Psoas muscle (tissue), 8 donors: ENCODE results near the gene PRAMEF8. TPM values are rescaled to one million over a fixed set of nuclear protein-coding genes. Genes with fewer than 3 reads are reported as not detected.
"Not testable (repeated sequence)": the region's sequence is repeated elsewhere in the genome, so short reads cannot be mapped to it uniquely, and the experiment has no call there.

Experiments
- ATAC-seq, 4 donors: fragments of 200-7000 bp; cut with Tn5 transposase; one replicate each; pipeline ENCODE4 v1.9.1; 2020; ENCODE audit warnings: moderate library complexity in 3 of 4, mild to moderate bottlenecking in 2 of 4
- DNase-seq, 2 donors: peaks; one replicate each; pipeline ENCODE4 v3.0.0-alpha.2; 2020
- H3K27ac ChIP-seq: fragments of 200-600 bp; one replicate; pipeline ENCODE4 v1.8.0; 2022
- H3K27me3 ChIP-seq, 3 donors: fragments of 200-600 bp in 1 of 3; one replicate each; pipeline versions ENCODE4 v1.6.1 to v1.8.0; 2013 to 2022; ENCODE audit warnings: low read length in 2 of 3, mild to moderate bottlenecking in 2 of 3, moderate library complexity in 1 of 3; ENCODE audit not compliant: insufficient read depth in 3 of 3
- H3K36me3 ChIP-seq, 2 donors: fragments of 200-600 bp in 1 of 2; one replicate each; pipeline versions ENCODE4 v1.6.1 to v1.8.0; 2013 to 2022; ENCODE audit warnings: low read depth in 1 of 2, mild to moderate bottlenecking in 1 of 2, moderate library complexity in 1 of 2; ENCODE audit not compliant: insufficient read depth in 1 of 2
- H3K4me1 ChIP-seq: fragments of 200-600 bp; one replicate; pipeline ENCODE4 v1.8.0; 2022
- H3K4me3 ChIP-seq: fragments of 200-600 bp; one replicate; pipeline ENCODE4 v1.8.0; 2022; ENCODE audit warnings: mild to moderate bottlenecking
- H3K9me3 ChIP-seq: fragments of 200-600 bp; one replicate; pipeline ENCODE4 v1.8.0; 2022
- WGBS, 3 donors: extraction: QIAGEN DNeasy Blood & Tissue Kit; methylation state at CpG; one replicate each; pipeline versions ENCODE4 v1.1.6 to v1.1.7; 2013; 5-methylcytosine and 5-hydroxymethylcytosine counted together
- intact Hi-C, 2 donors: fragments of 100-400 bp; cut with DNase I; formaldehyde crosslinking; loops; one replicate each; pipeline versions ENCODE4 v1.11.0 to v1.14.2; 2022
- long read RNA-seq, 2 donors: library from polyadenylated mRNA; unstranded; transcript quantifications; one replicate each; pipeline ENCODE4 v2.0.0, GENCODE V29; 2021
- polyA plus RNA-seq, 3 donors: library from polyadenylated mRNA; stranded (reverse); fragments of 200-250 nt; gene quantifications; one replicate each; pipeline ENCODE4 v1.2.3, GENCODE V29; 2013
- total RNA-seq, 4 donors: library from RNA; stranded (reverse); fragmentation: NEBNext Ultra II Directional in 2 of 4; extraction: Animal tissue kit (Norgen Biotek cat#: 25700) in 2 of 4; gene quantifications; one replicate each; pipeline versions ENCODE4 v1.2.1 to v1.2.4, GENCODE V29; 2021 to 2023
- donor health status: healthy with polysubstance abuse.
- donor health status: DM: no; HTN: no; CAD: no; lungs with moderate emphysema.
- donor health status: Bipolar disorder and iron deficiency.
- donor health status: healthy.
- donor health status: DM: yes; HTN: yes; CAD: no.
- donor health status: DM: no; HTN: no; CAD: no.
- donor health status: DM: no; HTN: no; CAD: no.
- donor health status: DM: yes; HTN: yes; CAD: no.

PRAMEF8 gene
- total RNA-seq = not detected
- polyA plus RNA-seq = not detected
- long read RNA-seq, donor 1 = 0 reads
- long read RNA-seq, donor 2 = 0 reads

GRCh38 chr1:13285037-13285436 lies at the start of gene PRAMEF8:
Gene PRAMEF8 (minus strand): TSS chr1:13285137. CDS start chr1:13284091, 1,046 bp downstream.
- DNase-seq = not testable (repeated sequence)

DNA sequence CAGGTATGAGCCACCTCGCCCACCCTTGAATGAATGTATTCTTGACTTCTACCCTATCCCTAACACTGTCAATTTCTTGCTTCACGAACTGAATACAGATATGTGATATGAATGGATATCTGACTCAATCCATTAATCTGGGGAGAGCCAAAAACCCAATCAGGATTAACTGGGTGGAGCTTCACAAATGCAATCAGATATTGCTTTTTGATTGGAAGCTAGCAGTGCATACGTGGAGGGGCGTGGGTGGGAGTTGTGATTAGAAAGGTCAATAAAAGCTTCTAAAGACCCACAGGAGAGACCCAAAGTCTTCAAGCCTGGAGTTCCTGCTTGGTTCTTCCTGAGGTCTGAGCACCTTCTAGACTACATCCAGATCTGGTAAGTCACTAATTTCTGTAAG lies 30.3 kb upstream of the PRAMEF8 start, which contains the start of gene PRAMEF15:
TSS of gene PRAMEF15 (plus strand) at position 301 of the 400 bp plus-strand sequence. CDS start 2,827 bp downstream, outside the sequence.
- ATAC-seq, H3K9me3 ChIP-seq, intact Hi-C loops, H3K27ac ChIP-seq, H3K27me3 ChIP-seq, H3K36me3 ChIP-seq, DNase-seq, H3K4me3 ChIP-seq, H3K4me1 ChIP-seq: not testable (repeated sequence)
- 63 to 67% (median 64%) methylated on average over 3 of the region's 4 CpGs for WGBS, 3 donors

More at GRCh38 chr1:13285037-13285436, at the start of gene PRAMEF8:
- H3K4me1 ChIP-seq, H3K27me3 ChIP-seq, ATAC-seq, H3K9me3 ChIP-seq, intact Hi-C loops, H3K36me3 ChIP-seq, H3K4me3 ChIP-seq, H3K27ac ChIP-seq: not testable (repeated sequence)
- no CpG with 5 or more reads among the region's 1 CpG for WGBS, 3 donors

GRCh38 chr1:13303239-13303638 lies 18.3 kb upstream of the PRAMEF8 start, which contains the start of gene PRAMEF33:
Gene PRAMEF33 (plus strand): TSS chr1:13303539. CDS start chr1:13305955, 2,416 bp downstream.
- H3K9me3 ChIP-seq, ATAC-seq, H3K27me3 ChIP-seq, DNase-seq, H3K4me1 ChIP-seq, H3K27ac ChIP-seq, intact Hi-C loops, H3K36me3 ChIP-seq, H3K4me3 ChIP-seq: not testable (repeated sequence)
- no CpG with 5 or more reads among the region's 1 CpG for WGBS, 3 donors

- H3K27me3 ChIP-seq, ATAC-seq, DNase-seq, H3K4me3 ChIP-seq, H3K4me1 ChIP-seq, H3K27ac ChIP-seq, intact Hi-C loops, H3K9me3 ChIP-seq, H3K36me3 ChIP-seq: not testable (repeated sequence)
Observed at GRCh38 chr1:13302197-13302596, 17.3 kb upstream of the PRAMEF8 start.

GRCh38 chr1:13298699-13299098 lies 13.8 kb upstream of the PRAMEF8 start:
- H3K4me3 ChIP-seq, H3K36me3 ChIP-seq, H3K27me3 ChIP-seq, H3K9me3 ChIP-seq, H3K27ac ChIP-seq, DNase-seq, ATAC-seq, intact Hi-C loops, H3K4me1 ChIP-seq: not testable (repeated sequence)
- WGBS, 3 donors = 95 to 96% methylated on average over 4 to 7 of the region's 27 CpGs; no CpG with 5 or more reads in 1 of the 3 donors

DNA sequence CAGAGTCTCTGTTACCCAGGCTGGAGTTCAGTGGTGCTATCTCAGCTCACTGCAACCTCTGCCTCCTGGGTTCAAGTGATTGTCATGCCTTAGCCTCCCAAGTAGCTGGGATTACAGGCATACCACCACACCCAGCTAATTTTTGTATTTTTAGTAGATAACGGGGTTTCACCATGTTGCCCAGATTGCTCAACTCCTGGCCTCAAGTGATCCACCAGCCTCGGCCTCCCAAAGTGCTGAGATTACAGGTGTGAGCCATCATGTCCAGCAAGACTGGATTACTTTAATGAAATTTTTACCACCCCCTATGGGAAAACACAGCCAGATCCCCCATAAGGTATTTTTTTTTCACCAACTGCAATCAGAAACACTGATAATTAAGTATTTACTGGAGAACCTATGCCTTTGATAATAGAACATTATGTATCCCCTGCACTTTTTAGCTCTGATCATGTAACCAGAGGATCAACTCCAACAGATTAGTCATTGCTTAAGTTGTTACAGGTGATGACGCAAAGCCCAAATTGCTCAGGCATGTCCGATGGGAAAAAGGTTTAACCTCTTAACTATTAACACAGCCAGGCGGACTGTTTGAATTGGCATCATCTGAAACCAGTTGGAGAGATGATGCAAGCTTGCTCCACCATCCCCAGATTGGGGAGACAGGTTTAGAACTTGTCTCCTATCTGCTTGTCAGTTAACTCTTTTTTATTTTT lies 12.4 kb upstream of the PRAMEF8 start:
- H3K4me3 ChIP-seq, DNase-seq, H3K27ac ChIP-seq, H3K4me1 ChIP-seq, H3K9me3 ChIP-seq, H3K27me3 ChIP-seq, intact Hi-C loops, H3K36me3 ChIP-seq, ATAC-seq: not testable (repeated sequence)
- 77 to 92% (median 87%) methylated on average over 1 to 2 of the region's 5 CpGs for whole genome bisulfite sequencing, 3 donors

GRCh38 chr1:13289030-13289429 lies 4.1 kb upstream of the PRAMEF8 start:
- H3K4me1 ChIP-seq, DNase-seq, H3K9me3 ChIP-seq, intact Hi-C loops, ATAC-seq, H3K27me3 ChIP-seq, H3K27ac ChIP-seq, H3K36me3 ChIP-seq, H3K4me3 ChIP-seq: not testable (repeated sequence)
- WGBS, 3 donors = 47 to 76% (median 75%) methylated on average over 1 to 2 of the region's 3 CpGs

DNA sequence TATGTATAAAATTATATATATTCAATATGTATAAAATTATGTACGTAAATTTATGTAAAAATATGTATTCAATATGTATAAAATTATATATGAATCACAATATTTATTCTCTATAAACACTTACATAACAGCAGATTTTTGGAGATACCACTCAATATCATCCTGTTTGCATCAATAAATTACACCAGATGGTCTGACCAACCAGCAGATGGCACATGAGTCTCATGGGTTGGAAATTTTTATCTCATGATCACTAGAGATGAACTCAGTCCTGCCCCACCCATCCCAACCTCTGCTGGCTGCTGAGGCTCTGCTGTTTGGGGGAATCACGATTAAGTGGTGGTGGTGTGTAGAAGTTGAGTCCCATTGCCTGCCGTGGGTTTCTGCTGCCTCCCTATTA lies 5.3 kb downstream of the PRAMEF8 start:
- H3K36me3 ChIP-seq, intact Hi-C loops, H3K27ac ChIP-seq, H3K27me3 ChIP-seq, ATAC-seq, H3K9me3 ChIP-seq, H3K4me1 ChIP-seq, H3K4me3 ChIP-seq, DNase-seq: not testable (repeated sequence)
- 70 to 85% (median 72%) methylated on average over 3 of the region's 3 CpGs for WGBS, 3 donors

DNA sequence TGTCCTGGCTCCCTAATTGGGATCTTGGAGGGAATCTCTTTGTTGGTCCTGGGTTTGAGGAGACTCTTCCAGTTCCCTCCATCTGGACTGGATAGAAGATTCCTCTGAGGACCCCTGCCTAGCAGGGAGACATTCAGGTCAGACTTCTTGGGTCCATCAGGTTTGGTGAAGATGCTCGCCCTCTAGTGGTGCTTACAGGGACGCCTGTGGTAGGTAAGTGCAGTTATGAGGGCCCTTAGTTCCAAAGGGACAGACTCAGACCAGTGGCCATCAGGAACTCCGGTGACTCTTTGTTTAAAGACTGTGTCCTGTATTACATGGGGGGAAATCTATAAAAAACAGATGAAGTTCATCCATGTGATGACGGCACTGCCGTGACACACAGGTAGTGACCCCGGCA lies 7.9 kb downstream of the PRAMEF8 start:
- H3K9me3 ChIP-seq, H3K4me1 ChIP-seq, intact Hi-C loops, H3K27me3 ChIP-seq, H3K4me3 ChIP-seq, ATAC-seq, DNase-seq, H3K36me3 ChIP-seq, H3K27ac ChIP-seq: not testable (repeated sequence)
- WGBS, 3 donors = 33 to 63% (median 44%) methylated on average over 3 to 5 of the region's 6 CpGs

DNA sequence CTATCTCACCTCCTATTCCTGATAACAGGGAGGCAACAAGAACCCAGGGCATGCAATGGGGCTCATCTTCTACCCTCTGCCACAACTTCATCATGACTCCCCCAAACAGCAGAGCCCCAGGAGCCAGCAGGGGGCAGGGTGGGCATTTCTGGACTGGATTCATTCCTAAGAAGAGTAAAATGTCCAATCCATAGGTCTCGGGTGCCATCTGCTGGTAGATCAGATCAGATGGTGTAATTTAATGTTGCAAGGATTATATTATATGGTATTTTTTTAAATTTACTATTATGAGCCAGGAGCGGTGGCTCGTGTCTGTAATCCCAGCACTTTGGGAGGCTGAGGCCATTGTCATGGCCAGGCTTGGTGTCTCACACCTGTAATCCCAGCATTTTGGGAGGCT lies 19.8 kb downstream of the PRAMEF8 start:
- ATAC-seq, intact Hi-C loops: not testable (repeated sequence)
- 8 to 50% (median 48%) methylated on average over 2 of the region's 3 CpGs for WGBS, 3 donors

DNA sequence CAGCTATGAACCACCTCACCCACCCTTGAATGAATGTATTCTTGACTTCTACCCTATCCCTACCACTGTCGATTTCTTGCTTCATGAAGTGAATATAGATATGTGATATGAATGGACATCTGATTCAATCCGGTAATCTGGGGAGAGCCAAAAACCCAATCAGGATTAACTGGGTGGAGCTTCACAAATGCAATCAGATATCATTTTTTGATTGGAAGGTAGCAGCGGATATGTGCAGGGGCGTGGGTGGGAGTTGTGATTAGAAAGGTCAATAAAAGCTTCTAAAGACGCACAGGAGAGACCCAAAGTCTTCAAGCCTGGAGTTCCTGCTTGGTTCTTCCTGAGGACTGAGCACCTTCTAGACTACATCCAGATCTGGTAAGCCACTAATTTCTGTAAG lies 31.0 kb downstream of the PRAMEF8 start, which contains the start of gene PRAMEF5:
TSS of gene PRAMEF5 (plus strand) at position 301 of the 400 bp plus-strand sequence. CDS start 5,071 bp downstream, outside the sequence.
- H3K4me1 ChIP-seq, H3K27ac ChIP-seq, H3K9me3 ChIP-seq, H3K36me3 ChIP-seq, ATAC-seq, intact Hi-C loops, H3K27me3 ChIP-seq, H3K4me3 ChIP-seq, DNase-seq: not testable (repeated sequence)
- WGBS, 3 donors = 84 to 88% (median 85%) methylated on average over 1 to 2 of the region's 5 CpGs

More for the DNA sequence above, 19.8 kb downstream of the PRAMEF8 start:
- not testable (repeated sequence) for H3K4me3 ChIP-seq, H3K36me3 ChIP-seq, H3K27ac ChIP-seq, DNase-seq, H3K9me3 ChIP-seq, H3K27me3 ChIP-seq, H3K4me1 ChIP-seq
